Heart left ventricle (tissue), 13 donors: ENCODE results near the gene PRMT1.

Source experiments
- POLR2A ChIP-seq, 2 donors: fragments of 450-650 bp; IDR thresholded peaks; one replicate each; pipeline ENCODE4 v1.6.1; 2017; ENCODE audit warnings: antibody characterized with exemption in 2 of 2, mild to moderate bottlenecking in 2 of 2, moderate library complexity in 2 of 2
- TF ChIP-seq, protein P1 (sequence below), 12 donors: fragments of 200-600 bp; sonication (generic) in 4 of 12; IDR thresholded peaks; one replicate each; pipeline versions ENCODE4 v1.5.0 to v1.8.0; 2018 to 2022; ENCODE audit warnings: antibody characterized with exemption in 12 of 12, mild to moderate bottlenecking in 5 of 12
- donor health status: ischemic (EF 13 %, LVEDD 7.1; RV severe dilation, severe dysfunction).
- donor health status: DM: no; HTN: yes; CAD: no.
- donor health status: DM: no; HTN: no; CAD: no.
- donor health status: ischemic (EF 25% LVEDD 6.9; RV normal size, moderate dysfunction).
- donor health status: ischemic (EF 25% LVEDD 5.7; RV mildly dilated, moderate dysfunction).
- donor health status: ischemic (EF 35%, LVEDD 5.7; RV mildly dilated, moderate dysfunction).
- donor health status: nonischemic (EF 11% LVEDD 7.7; RV severe dilation, severe dysfunction).
- donor health status: DM: yes; HTN: yes; CAD: no.
- donor health status: PGD.
- donor health status: ischemic (EF 29% LVEDD 5.4; RV normal size, mild dysfunction).
- donor health status: nonischemic (EF 23%, LVEDD 6.1; RV moderate dilation, normal function).

DNA sequence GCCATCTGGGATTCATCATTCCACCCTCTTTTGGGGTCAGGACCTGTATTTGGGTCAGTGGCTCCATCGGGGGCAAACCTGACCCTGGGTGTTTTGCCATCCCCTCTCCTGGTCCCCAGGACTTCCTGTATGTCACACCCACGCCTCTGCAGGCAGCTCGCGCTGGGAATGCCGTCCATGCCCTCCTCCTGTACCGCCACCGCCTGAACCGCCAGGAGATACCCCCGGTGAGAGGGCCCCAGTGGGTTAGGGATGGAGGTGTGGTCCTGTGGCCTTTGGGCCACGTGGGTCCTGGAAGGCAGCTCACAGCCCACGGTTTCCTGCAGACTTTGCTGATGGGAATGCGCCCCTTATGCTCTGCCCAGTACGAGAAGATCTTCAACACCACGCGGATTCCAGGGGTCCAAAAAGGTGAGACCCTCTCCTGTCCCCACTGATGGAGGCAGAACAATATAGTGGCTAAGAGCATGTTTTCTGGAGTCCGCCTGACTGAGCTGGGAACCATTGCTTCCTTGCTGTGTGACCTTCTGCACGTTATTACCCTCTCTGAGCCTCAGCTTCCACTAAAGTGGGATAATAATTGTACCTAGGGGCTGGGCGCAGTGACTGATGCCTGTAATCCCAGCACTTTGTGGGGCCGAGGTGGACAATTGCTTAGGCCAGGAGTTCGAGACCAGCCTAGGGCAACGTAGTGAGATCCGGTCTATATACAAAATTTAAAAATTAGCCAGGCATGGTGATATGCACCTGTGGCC lies 28.0 kb downstream of the PRMT1 start:
- TF ChIP-seq, protein P1, sequence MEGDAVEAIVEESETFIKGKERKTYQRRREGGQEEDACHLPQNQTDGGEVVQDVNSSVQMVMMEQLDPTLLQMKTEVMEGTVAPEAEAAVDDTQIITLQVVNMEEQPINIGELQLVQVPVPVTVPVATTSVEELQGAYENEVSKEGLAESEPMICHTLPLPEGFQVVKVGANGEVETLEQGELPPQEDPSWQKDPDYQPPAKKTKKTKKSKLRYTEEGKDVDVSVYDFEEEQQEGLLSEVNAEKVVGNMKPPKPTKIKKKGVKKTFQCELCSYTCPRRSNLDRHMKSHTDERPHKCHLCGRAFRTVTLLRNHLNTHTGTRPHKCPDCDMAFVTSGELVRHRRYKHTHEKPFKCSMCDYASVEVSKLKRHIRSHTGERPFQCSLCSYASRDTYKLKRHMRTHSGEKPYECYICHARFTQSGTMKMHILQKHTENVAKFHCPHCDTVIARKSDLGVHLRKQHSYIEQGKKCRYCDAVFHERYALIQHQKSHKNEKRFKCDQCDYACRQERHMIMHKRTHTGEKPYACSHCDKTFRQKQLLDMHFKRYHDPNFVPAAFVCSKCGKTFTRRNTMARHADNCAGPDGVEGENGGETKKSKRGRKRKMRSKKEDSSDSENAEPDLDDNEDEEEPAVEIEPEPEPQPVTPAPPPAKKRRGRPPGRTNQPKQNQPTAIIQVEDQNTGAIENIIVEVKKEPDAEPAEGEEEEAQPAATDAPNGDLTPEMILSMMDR (IDR thresholded peaks at IDR 0.05) = no peak
- TF ChIP-seq POLR2A (IDR thresholded peaks at IDR 0.05) = no peak
